Measurements from ENCODE around the gene GDE1.

The GDE1 gene

DNA sequence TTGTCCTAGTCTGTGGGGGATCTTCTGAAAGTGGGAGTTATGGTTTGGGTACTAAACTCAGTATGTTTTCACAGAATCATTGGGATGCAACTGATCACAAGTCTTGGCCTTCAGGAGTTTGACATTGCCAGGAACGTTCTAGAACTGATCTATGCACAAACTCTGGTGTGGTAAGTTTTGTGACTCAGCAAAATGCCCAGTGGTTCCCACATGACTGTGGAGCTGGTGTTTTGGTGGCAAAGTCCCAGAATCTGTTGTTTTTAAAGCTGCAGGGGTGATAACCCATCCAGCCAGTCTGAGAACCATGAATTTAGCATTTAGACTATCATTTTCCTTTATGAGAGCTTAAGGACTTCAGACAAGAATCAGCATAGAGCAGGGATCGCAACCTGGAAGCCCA is 40.6 kb downstream of the GDE1 start:
- TF ChIP-seq EZH2 (optimal IDR thresholded peaks at IDR 0.05; ENCODE audit: low read depth, low read length): no peak
- TF ChIP-seq, protein P1, sequence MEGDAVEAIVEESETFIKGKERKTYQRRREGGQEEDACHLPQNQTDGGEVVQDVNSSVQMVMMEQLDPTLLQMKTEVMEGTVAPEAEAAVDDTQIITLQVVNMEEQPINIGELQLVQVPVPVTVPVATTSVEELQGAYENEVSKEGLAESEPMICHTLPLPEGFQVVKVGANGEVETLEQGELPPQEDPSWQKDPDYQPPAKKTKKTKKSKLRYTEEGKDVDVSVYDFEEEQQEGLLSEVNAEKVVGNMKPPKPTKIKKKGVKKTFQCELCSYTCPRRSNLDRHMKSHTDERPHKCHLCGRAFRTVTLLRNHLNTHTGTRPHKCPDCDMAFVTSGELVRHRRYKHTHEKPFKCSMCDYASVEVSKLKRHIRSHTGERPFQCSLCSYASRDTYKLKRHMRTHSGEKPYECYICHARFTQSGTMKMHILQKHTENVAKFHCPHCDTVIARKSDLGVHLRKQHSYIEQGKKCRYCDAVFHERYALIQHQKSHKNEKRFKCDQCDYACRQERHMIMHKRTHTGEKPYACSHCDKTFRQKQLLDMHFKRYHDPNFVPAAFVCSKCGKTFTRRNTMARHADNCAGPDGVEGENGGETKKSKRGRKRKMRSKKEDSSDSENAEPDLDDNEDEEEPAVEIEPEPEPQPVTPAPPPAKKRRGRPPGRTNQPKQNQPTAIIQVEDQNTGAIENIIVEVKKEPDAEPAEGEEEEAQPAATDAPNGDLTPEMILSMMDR (IDR thresholded peaks at IDR 0.05; ENCODE audit: low read length): no peak
- no peak for TF ChIP-seq EZH2phosphoT487 (IDR thresholded peaks at IDR 0.05; ENCODE audit: low read length)
- Histone ChIP-seq H3K4me1 (ENCODE audit: low read length) (no peaks in the 10 kb centered on the region), H3K27me3 (replicated peaks; ENCODE audit: insufficient read depth, low read length) (no peaks in the 10 kb centered on the region), H3K9ac (ENCODE audit: low read length) (no peak overlapping the region), H3K4me3 (ENCODE audit: low read length) (no peak overlapping the region), H4K20me1 (ENCODE audit: insufficient read depth, low read length) (no peaks in the 10 kb centered on the region), H3K36me3 (replicated peaks; ENCODE audit: insufficient read depth, low read length) (no peaks in the 10 kb centered on the region), H2AFZ (ENCODE audit: low read length) (no peak overlapping the region), H3F3A (ENCODE audit: insufficient read depth, low read length) (no peaks in the 10 kb centered on the region), H3K79me2 (ENCODE audit: low read length) (no peaks in the 10 kb centered on the region), H3K9me2 (replicated peaks; ENCODE audit: insufficient read depth, low read length) (no peaks in the 10 kb centered on the region), H3K27ac (ENCODE audit: low read length) (no peak overlapping the region), H3K4me2 (ENCODE audit: low read depth, low read length) (no peak overlapping the region), H3K9me3 (replicated peaks; ENCODE audit: insufficient read depth, low read length) (no peaks in the 10 kb centered on the region)
- DNase-seq: no peak

DNA sequence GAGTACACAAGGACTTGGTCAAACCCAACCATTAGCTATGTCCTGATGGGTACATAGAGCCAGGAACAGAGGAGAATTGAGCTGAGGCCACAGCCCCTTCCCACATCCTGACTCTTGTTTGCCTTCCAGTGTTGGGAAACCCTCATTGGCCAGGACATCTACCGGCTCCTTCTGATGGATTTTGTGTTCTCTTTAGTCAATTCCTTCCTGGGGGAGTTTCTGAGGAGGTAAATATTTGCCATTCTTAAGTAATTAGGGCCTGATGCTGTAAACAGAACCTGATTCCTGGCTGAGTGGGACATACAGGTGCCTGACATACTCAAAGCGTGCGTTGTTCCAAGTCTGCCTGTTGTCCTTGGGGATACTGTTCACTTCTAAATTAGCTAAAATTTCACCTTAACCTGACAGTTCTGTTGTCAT is 42.6 kb downstream of the GDE1 start:
- Histone ChIP-seq H3K9me2 (replicated peaks; ENCODE audit: insufficient read depth, low read length) (no peaks in the 10 kb centered on the region), H3K27me3 (replicated peaks; ENCODE audit: insufficient read depth, low read length) (no peaks in the 10 kb centered on the region), H3K4me1 (ENCODE audit: low read length) (no peaks in the 10 kb centered on the region), H3K79me2 (ENCODE audit: low read length) (no peaks in the 10 kb centered on the region), H3K27ac (ENCODE audit: low read length) (no peak overlapping the region), H2AFZ (ENCODE audit: low read length) (no peak overlapping the region), H4K20me1 (ENCODE audit: insufficient read depth, low read length) (no peaks in the 10 kb centered on the region), H3K4me2 (ENCODE audit: low read depth, low read length) (no peak overlapping the region), H3K9me3 (replicated peaks; ENCODE audit: insufficient read depth, low read length) (no peaks in the 10 kb centered on the region), H3K4me3 (ENCODE audit: low read length) (no peak overlapping the region), H3K36me3 (replicated peaks; ENCODE audit: insufficient read depth, low read length) (no peaks in the 10 kb centered on the region), H3K9ac (ENCODE audit: low read length) (no peak overlapping the region), H3F3A (ENCODE audit: insufficient read depth, low read length) (no peaks in the 10 kb centered on the region)
- DNase-seq: no peak
- TF ChIP-seq EZH2 (optimal IDR thresholded peaks at IDR 0.05; ENCODE audit: low read depth, low read length) (no peak), EZH2phosphoT487 (IDR thresholded peaks at IDR 0.05; ENCODE audit: low read length) (no peak)
- TF ChIP-seq, protein P1 (IDR thresholded peaks at IDR 0.05; ENCODE audit: low read length): no peak

DNA sequence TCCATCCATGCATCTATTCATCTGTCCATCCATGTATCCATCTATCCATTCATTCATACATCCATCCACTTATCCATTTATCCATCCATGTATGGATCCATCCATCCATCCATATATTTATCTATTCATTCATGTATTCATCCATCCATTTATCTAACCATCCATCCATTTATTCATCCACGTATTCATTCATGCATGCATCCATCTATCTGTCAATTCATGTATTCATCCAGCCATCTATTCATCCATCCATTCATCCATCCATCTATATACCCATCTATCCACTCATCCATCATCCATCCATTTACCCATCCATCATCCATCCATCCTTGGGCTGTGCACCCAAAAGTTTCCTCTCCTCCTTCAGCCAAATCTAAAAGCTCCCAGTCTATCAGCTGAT is 43.4 kb downstream of the GDE1 start:
- H3K4me3 ChIP-seq (ENCODE audit: low read length): no peak overlapping the region
- TF ChIP-seq, protein P1 (IDR thresholded peaks at IDR 0.05; ENCODE audit: low read length): no peak
- no peak for TF ChIP-seq EZH2phosphoT487 (IDR thresholded peaks at IDR 0.05; ENCODE audit: low read length)
- TF ChIP-seq EZH2 (optimal IDR thresholded peaks at IDR 0.05; ENCODE audit: low read depth, low read length): no peak
- H4K20me1 ChIP-seq (ENCODE audit: insufficient read depth, low read length): no peaks in the 10 kb centered on the region
- DNase-seq: no peak
- no peaks in the 10 kb centered on the region for H3F3A ChIP-seq (ENCODE audit: insufficient read depth, low read length)
- H2AFZ ChIP-seq (ENCODE audit: low read length): no peak overlapping the region
- no peaks in the 10 kb centered on the region for H3K4me1 ChIP-seq (ENCODE audit: low read length)
- no peaks in the 10 kb centered on the region for H3K27me3 ChIP-seq (replicated peaks; ENCODE audit: insufficient read depth, low read length)
- no peaks in the 10 kb centered on the region for H3K9me3 ChIP-seq (replicated peaks; ENCODE audit: insufficient read depth, low read length)
- H3K9ac ChIP-seq (ENCODE audit: low read length): no peak overlapping the region
- no peaks in the 10 kb centered on the region for H3K36me3 ChIP-seq (replicated peaks; ENCODE audit: insufficient read depth, low read length)
- H3K9me2 ChIP-seq (replicated peaks; ENCODE audit: insufficient read depth, low read length): no peaks in the 10 kb centered on the region
- no peaks in the 10 kb centered on the region for H3K79me2 ChIP-seq (ENCODE audit: low read length)
- H3K4me2 ChIP-seq (ENCODE audit: low read depth, low read length): no peak overlapping the region
- no peak overlapping the region for H3K27ac ChIP-seq (ENCODE audit: low read length)

Data from MM.1S (cell line).